BLaER1 treated with 17β-estradiol and CSF1 and Interleukin-3, amounts not matched to agents 10 nM and 100 nM (cell line): ENCODE results near the gene HS6ST3.

ENCODE experiments used
- H3K27ac ChIP-seq, 11 experiments: shearing (Covaris generic); formaldehyde crosslinking; 2 replicates each; pipeline ENCODE4 v1.8.1; 2022
- H3K27me3 ChIP-seq, 11 experiments: shearing (Covaris generic); formaldehyde crosslinking; 2 replicates each; pipeline ENCODE4 v1.8.1; 2022
- H3K36me3 ChIP-seq, 11 experiments: shearing (Covaris generic); formaldehyde crosslinking; 2 replicates each; pipeline ENCODE4 v1.8.1; 2022
- H3K4me1 ChIP-seq, 10 experiments: shearing (Covaris generic); formaldehyde crosslinking; 2 replicates each; pipeline ENCODE4 v1.8.1; 2022
- H3K4me2 ChIP-seq, 11 experiments: shearing (Covaris generic); formaldehyde crosslinking; 2 replicates each; pipeline ENCODE4 v1.8.1; 2022
- H3K4me3 ChIP-seq, 10 experiments: shearing (Covaris generic); formaldehyde crosslinking; 2 replicates each; pipeline ENCODE4 v1.8.1; 2022
- H3K9ac ChIP-seq, 11 experiments: shearing (Covaris generic); formaldehyde crosslinking; 2 replicates each; pipeline ENCODE4 v1.8.1; 2022
- H3K9me3 ChIP-seq, 11 experiments: shearing (Covaris generic); formaldehyde crosslinking; replicated peaks in 1 of 11; 2 replicates each; pipeline ENCODE4 v1.8.1; 2022
- H4K20me1 ChIP-seq, 11 experiments: shearing (Covaris generic); formaldehyde crosslinking; 2 replicates each; pipeline ENCODE4 v1.8.1; 2022
- Cebpa-rat ChIP-seq, 11 experiments: shearing (Covaris generic); IDR thresholded peaks; 2 replicates each; pipeline ENCODE4 v1.8.1; 2022

The HS6ST3 gene

GRCh38 chr13:96730676-96731075 is 640.8 kb downstream of the HS6ST3 start:
- H3K27me3 ChIP-seq = no peaks in the 10 kb centered on the region
- H3K9ac ChIP-seq = no peak overlapping the region
- no peaks in the 10 kb centered on the region for H3K4me1 ChIP-seq
- no peak for TF ChIP-seq Cebpa-rat (IDR thresholded peaks at IDR 0.05)
- no peak overlapping the region for H3K27ac ChIP-seq
- H3K4me2 ChIP-seq = no peak overlapping the region
- H3K4me3 ChIP-seq = no peak overlapping the region
- no peaks in the 10 kb centered on the region for H3K36me3 ChIP-seq
- peaks cover 0 to 8% (median 3%) of the 10 kb centered on the region in 11 experiments; a peak in 6 of 22 replicates for H3K9me3 ChIP-seq
- no peaks in the 10 kb centered on the region for H4K20me1 ChIP-seq

- no peak for TF ChIP-seq Cebpa-rat (IDR thresholded peaks at IDR 0.05)
- no peak overlapping the region for H3K27ac ChIP-seq
Measured at GRCh38 chr13:96734499-96734898, 644.6 kb downstream of the HS6ST3 start.

DNA sequence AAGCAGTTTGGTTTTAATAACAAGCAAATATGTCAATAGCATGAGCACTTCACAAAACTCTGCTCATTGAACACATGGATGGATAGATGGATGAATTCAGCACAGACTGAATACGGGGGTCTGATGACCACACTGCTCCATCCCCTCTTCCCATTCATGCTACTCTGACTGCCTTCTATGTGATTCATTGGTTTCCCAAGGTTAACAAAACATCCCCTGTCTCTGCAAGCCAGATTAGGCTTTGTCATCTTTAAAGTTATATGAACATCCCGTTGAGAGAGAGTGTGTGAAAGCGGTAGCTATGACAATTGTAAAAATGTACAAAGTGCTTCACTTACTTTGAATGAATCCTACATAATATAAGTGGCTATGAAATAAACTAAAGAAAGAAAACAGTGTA is 651.9 kb downstream of the HS6ST3 start:
- Histone ChIP-seq H3K9ac (no peak overlapping the region), H3K4me1 (peaks cover 0 to 8% (median 0%) of the 10 kb centered on the region in 10 experiments; a peak in 2 of 20 replicates), H3K36me3 (no peaks in the 10 kb centered on the region)

More at GRCh38 chr13:96734499-96734898, 644.6 kb downstream of the HS6ST3 start:
- Histone ChIP-seq H3K4me2 (no peak overlapping the region), H3K4me3 (no peak overlapping the region), H3K9ac (no peak overlapping the region), H3K9me3 (no peaks in the 10 kb centered on the region), H4K20me1 (no peaks in the 10 kb centered on the region), H3K36me3 (no peaks in the 10 kb centered on the region), H3K4me1 (peaks cover 0 to 2% (median 0%) of the 10 kb centered on the region in 10 experiments; a peak in 1 of 20 replicates), H3K27me3 (no peaks in the 10 kb centered on the region)

DNA sequence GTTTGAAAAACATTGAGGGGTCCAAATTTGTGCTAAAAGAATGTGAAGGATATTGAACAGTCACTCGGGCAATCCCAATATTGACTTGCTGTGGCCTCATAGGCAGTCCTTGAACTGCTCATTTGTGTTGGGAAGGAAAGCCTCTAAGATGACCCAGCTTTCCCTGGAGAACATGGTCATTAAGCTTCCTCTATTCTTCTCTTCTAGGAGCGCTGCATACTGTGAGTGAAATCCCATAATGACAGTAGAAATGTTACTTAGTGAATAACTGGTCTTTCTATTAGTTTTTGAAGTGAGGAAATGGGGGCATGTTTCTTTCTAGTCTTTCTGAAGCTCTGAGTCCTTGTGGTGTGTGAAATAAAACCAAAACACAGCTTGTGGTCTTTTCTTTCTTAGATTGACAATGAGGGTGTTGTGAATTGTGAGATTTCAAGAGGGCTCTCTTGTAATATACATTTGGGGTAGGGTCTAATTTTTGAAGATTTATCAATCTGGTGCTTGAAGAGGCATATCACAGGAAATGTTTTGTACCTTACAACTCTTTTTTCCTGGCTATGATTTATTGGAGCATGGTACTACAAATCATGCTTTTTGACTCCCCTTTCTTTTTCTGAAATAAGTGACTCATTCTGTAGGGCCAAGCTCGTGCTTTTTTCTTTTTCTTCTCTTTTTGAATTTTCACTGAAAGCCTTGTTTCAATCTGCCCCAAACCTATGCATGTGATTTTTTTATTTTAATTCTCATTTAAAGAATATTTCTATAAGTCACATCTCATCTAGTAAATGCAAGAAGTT is 653.6 kb downstream of the HS6ST3 start:
- Histone ChIP-seq H3K9me3 (no peaks in the 10 kb centered on the region), H3K27me3 (no peaks in the 10 kb centered on the region)
- TF ChIP-seq Cebpa-rat (IDR thresholded peaks at IDR 0.05) = no peak

More for the DNA sequence above, 651.9 kb downstream of the HS6ST3 start:
- Histone ChIP-seq H3K27ac (no peak overlapping the region), H3K4me3 (no peak overlapping the region), H4K20me1 (no peaks in the 10 kb centered on the region), H3K27me3 (no peaks in the 10 kb centered on the region), H3K9me3 (no peaks in the 10 kb centered on the region), H3K4me2 (no peak overlapping the region)
- no peak for TF ChIP-seq Cebpa-rat (IDR thresholded peaks at IDR 0.05)

DNA sequence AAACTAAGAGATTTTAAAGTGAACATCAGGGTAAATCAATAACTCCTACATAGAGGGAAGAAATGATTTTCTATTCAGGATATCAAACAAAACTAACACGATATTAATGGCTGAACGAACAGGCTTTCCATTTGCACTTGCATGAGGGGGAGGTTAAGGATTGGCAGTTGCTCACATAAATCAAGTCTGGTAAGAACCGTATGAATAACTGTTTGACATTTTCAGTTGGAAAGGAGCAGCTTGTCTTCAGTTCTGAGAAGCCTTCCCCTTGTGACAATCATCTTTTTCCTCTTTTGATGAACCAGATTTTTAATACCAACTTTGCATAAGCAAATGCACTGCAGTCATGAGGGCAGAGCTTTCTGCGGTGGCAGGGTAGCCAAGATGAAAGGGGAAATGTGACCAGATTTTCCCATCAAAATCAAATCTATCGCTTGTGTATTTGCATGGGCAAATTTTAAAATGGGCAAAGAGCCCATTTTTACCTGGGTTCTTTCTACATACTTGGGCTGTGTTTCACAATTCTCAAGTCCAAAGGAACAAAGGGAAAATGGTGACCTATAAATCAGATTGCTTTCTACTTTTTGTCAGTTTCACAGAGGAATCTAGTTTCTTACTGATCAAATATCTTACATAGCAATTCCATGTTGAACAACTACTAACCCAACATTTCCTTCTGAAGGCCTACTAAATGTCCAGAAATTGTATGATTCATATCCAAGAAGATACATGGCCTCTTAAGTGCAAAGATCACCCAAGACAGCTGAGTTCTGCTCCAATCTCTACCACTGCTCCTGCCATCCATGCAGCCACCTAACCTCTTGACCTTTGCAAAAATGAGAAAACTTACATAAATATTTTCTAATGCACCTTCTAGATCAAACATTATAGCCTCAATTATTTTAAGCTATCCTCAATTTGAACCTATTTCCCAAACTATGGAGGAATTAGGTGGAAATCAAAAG is 654.7 kb downstream of the HS6ST3 start:
- H4K20me1 ChIP-seq = no peaks in the 10 kb centered on the region
- no peak overlapping the region for H3K27ac ChIP-seq
- no peaks in the 10 kb centered on the region for H3K9me3 ChIP-seq
- H3K4me2 ChIP-seq = no peak overlapping the region
- TF ChIP-seq Cebpa-rat (IDR thresholded peaks at IDR 0.05) = no peak
- H3K4me3 ChIP-seq = no peak overlapping the region
- no peak overlapping the region for H3K9ac ChIP-seq
- H3K36me3 ChIP-seq = no peaks in the 10 kb centered on the region
- no peaks in the 10 kb centered on the region for H3K27me3 ChIP-seq
- H3K4me1 ChIP-seq = peaks cover 0 to 5% (median 0%) of the 10 kb centered on the region in 10 experiments; a peak in 2 of 20 replicates

More for the DNA sequence above, 653.6 kb downstream of the HS6ST3 start:
- H3K27ac ChIP-seq = no peak overlapping the region
- no peak overlapping the region for H3K4me3 ChIP-seq
- H3K36me3 ChIP-seq = no peaks in the 10 kb centered on the region
- peaks cover 0 to 8% (median 0%) of the 10 kb centered on the region in 10 experiments; a peak in 2 of 20 replicates for H3K4me1 ChIP-seq
- no peak overlapping the region for H3K9ac ChIP-seq
- H3K4me2 ChIP-seq = no peak overlapping the region
- no peaks in the 10 kb centered on the region for H4K20me1 ChIP-seq

- H3K4me3 ChIP-seq = no peak overlapping the region
- no peaks in the 10 kb centered on the region for H3K27me3 ChIP-seq
- no peak overlapping the region for H3K9ac ChIP-seq
- H3K36me3 ChIP-seq = no peaks in the 10 kb centered on the region
- H3K4me2 ChIP-seq = no peak overlapping the region
- H3K9me3 ChIP-seq = no peaks in the 10 kb centered on the region
- no peaks in the 10 kb centered on the region for H3K4me1 ChIP-seq
- H4K20me1 ChIP-seq = no peaks in the 10 kb centered on the region
- no peak for TF ChIP-seq Cebpa-rat (IDR thresholded peaks at IDR 0.05)
- no peak overlapping the region for H3K27ac ChIP-seq
Measured at GRCh38 chr13:96746886-96747285, 657.0 kb downstream of the HS6ST3 start.

DNA sequence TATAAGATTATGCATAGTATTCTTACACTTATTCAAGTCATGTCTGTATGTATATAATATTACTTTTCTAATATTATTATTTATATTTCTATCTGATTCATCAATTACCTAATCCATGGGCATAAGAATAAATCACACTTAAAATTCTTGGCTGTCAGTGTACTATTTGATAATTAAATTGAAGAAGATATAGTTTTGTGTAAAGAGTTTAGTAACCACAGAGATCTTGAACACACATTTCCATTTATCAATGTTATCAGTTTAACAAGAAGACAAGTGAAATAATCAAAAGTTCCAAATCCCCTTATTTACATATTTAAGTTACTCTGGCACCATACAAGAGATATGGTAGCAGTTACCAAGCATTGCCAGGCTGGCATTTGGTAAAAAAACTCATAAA is 659.9 kb downstream of the HS6ST3 start:
- H3K9ac ChIP-seq = no peak overlapping the region
- H4K20me1 ChIP-seq = no peaks in the 10 kb centered on the region
- H3K9me3 ChIP-seq = no peaks in the 10 kb centered on the region
- no peak overlapping the region for H3K4me2 ChIP-seq
- no peaks in the 10 kb centered on the region for H3K36me3 ChIP-seq
- no peak overlapping the region for H3K4me3 ChIP-seq
- H3K27me3 ChIP-seq = no peaks in the 10 kb centered on the region
- H3K27ac ChIP-seq = no peak overlapping the region
- no peaks in the 10 kb centered on the region for H3K4me1 ChIP-seq
- no peak for TF ChIP-seq Cebpa-rat (IDR thresholded peaks at IDR 0.05)

- Histone ChIP-seq H3K27ac (no peak overlapping the region), H3K27me3 (no peaks in the 10 kb centered on the region), H4K20me1 (no peaks in the 10 kb centered on the region), H3K4me1 (no peaks in the 10 kb centered on the region), H3K9me3 (no peaks in the 10 kb centered on the region), H3K4me2 (no peak overlapping the region), H3K9ac (no peak overlapping the region), H3K4me3 (no peak overlapping the region), H3K36me3 (no peaks in the 10 kb centered on the region)
- TF ChIP-seq Cebpa-rat (IDR thresholded peaks at IDR 0.05) = no peak
Measured at GRCh38 chr13:96751089-96751488, 661.2 kb downstream of the HS6ST3 start.

- Histone ChIP-seq H3K27me3 (no peaks in the 10 kb centered on the region), H3K9me3 (no peaks in the 10 kb centered on the region), H3K27ac (no peak overlapping the region), H3K4me3 (no peak overlapping the region), H3K4me2 (no peak overlapping the region), H3K4me1 (no peaks in the 10 kb centered on the region), H3K36me3 (no peaks in the 10 kb centered on the region), H3K9ac (no peak overlapping the region), H4K20me1 (no peaks in the 10 kb centered on the region)
- TF ChIP-seq Cebpa-rat (IDR thresholded peaks at IDR 0.05) = no peak
Measured at GRCh38 chr13:96762876-96763275, 673.0 kb downstream of the HS6ST3 start.
